Fibroblast of the aortic adventitia (primary cell): ENCODE measurements around the gene TPD52L1. TPM values are rescaled to one million over a fixed set of nuclear protein-coding genes. Genes with fewer than 3 reads are reported as not detected.

Experiments used
- DNase-seq: peaks from one replicate; pipeline ENCODE4 v3.0.0-alpha.2; 2010; ENCODE audit warnings: low read depth
- H3K4me3 ChIP-seq: 2 replicates; pipeline ENCODE4 v1.5.1; 2011; ENCODE audit warnings: low read depth, mild to moderate bottlenecking, control low read depth, low read length, moderate library complexity
- total RNA-seq: library from RNA; depleted of rRNA; stranded (reverse); fragments of >200 nt; gene quantifications from 2 replicates; pipeline ENCODE4 v1.2.3, GENCODE V29; 2012; ENCODE audit warnings: low replicate concordance
- TF ChIP-seq, protein P1 (sequence below): IDR thresholded peaks from 2 replicates; pipeline ENCODE4 v1.5.1; 2011; ENCODE audit warnings: mild to moderate bottlenecking, low read length, control low read depth, inconsistent platforms; ENCODE audit not compliant: insufficient read depth

Gene TPD52L1
- total RNA-seq, 1 donor: 20.8 TPM

DNA sequence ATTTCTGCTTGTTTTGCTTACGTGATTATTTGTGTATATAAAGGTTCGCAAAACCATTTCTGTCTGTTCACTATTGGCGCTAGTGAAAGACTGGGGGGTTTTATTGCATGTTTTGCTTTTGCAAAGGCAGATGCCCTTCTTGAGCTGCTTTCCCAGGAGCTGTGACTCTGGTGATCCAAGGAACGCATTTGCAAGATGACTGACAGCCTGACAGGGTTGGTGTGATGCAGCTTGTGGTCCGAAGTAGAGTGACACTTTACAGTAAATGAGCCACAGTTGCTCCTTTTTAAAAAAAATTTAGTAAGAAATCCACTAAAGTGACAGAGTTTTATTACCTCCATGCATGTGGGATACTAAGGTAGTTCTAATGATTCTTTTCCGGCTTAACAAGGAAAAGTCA, 73.7 kb downstream of the TPD52L1 start:
- TF ChIP-seq, protein P1, sequence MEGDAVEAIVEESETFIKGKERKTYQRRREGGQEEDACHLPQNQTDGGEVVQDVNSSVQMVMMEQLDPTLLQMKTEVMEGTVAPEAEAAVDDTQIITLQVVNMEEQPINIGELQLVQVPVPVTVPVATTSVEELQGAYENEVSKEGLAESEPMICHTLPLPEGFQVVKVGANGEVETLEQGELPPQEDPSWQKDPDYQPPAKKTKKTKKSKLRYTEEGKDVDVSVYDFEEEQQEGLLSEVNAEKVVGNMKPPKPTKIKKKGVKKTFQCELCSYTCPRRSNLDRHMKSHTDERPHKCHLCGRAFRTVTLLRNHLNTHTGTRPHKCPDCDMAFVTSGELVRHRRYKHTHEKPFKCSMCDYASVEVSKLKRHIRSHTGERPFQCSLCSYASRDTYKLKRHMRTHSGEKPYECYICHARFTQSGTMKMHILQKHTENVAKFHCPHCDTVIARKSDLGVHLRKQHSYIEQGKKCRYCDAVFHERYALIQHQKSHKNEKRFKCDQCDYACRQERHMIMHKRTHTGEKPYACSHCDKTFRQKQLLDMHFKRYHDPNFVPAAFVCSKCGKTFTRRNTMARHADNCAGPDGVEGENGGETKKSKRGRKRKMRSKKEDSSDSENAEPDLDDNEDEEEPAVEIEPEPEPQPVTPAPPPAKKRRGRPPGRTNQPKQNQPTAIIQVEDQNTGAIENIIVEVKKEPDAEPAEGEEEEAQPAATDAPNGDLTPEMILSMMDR: no peak
- H3K4me3 ChIP-seq: no peak overlapping the region
- DNase-seq: no peak

DNA sequence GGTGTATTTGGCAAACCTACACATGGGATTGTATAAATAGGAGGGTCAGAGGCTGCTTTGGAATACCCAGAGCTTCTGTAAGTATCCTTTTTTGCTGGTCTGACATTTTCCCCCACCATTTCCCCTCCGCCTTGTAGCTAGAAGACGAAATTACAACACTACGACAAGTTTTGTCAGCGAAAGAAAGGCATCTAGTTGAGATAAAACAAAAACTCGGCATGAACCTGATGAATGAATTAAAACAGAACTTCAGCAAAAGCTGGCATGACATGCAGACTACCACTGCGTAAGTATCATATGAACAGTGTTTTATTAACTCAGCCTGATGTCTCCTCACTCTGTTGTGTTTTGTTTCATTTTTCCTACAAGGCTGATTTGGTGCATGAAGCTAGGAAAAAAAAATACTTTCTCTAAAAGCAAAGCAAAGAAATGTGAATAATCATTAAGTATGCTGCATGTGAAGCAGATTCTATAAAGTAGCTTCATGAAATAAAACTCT, 75.5 kb downstream of the TPD52L1 start:
- peak overlapping the region; percentile 6 for H3K4me3 ChIP-seq
- peak; percentile 46 for DNase-seq

DNA sequence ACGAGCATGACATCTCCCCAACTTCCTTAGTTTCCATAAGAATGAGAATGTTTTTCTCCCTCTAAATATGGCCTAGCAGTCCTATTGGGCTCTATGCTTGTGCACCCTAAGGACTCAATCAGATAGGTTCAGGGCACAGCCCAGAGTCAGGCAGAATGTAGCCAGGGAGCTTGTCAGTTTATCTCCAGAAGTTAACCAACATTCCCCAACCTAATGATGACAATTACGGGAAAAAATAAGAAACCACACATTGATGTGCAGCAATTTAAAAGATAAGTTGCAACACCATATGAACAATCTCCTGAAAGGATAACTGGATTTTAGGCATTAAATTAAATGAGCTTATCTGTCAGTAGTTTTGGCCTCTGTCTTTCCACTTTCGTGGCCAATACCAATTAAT, 77.1 kb downstream of the TPD52L1 start:
- TF ChIP-seq, protein P1: no peak
- DNase-seq: peak; percentile 28
- no peak overlapping the region for H3K4me3 ChIP-seq

More for the DNA sequence above, 75.5 kb downstream of the TPD52L1 start:
- TF ChIP-seq, protein P1: no peak

DNA sequence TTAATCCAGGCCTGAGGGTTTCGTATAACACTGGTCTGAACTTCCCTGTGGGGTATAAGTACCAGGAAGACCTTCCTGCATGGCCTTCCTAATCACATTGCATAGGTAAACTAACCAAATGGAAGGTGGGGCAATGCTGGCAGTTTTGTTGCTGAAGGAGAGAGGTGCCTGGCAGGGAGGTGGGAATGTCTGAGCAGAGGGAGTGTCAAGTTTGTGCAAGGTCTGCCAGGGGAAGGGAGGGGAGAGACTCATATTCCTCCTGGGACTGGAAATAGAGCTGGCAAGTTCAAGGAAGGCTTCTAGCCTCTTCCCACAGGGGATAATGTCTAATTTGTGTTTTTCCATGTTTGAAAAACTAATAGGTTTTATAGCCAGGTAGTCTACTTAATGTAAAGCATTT, 77.6 kb downstream of the TPD52L1 start:
- TF ChIP-seq, protein P1: no peak
- H3K4me3 ChIP-seq: no peak overlapping the region
- no peak for DNase-seq

DNA sequence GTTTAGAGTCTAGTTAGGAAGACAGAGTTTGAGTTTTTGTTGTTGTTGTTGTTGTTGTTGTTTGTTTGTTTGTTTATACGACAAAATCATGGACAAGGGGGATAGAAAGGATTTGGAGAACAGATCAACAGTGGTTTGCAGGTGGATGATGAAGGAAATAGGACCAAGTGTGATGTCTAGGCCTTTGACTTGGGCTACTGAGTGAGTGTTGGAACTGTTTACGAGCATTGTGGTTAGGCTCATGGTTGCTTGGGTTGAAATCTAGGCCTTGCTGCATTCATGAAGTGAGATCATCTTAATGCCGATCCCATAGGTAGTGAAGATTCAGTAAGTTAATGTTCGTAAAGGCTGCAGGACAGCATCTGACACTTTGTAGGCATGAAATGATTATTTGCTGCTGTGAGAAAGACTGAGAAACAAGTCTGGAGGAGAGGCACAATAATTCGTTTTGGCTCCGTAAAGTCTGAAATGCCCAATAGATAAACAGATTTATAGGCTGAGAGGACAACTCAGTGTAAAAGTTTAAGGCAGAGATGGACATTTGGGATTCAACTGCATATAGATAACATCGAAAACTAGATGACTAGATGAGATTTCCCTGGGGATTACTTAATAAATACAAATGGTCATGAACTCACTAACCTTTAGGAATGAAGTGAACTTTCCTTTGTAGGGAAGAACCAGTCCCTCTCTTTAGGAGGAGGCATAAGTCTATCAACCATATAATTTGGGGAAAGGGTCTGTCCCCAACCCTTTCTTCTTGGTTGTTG, 78.2 kb downstream of the TPD52L1 start:
- no peak for DNase-seq
- TF ChIP-seq, protein P1: no peak

DNA sequence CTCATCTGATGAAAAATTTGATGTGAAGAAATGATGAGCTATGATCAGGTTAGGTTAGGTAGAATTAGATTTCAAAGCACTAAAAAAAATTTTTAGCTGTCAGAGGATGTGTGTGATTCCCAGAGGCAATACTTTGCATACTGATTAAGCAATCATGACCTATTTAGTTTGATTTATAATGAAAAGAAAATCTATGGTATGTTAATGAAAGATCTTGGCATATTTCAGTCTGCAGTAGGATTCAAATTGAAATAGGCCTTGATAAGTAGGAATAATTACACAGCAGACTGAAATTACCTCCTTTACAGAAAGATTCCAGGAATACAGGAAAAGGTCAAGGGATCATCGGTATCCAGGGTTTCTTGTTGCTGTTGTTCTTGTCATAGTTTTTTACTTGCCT, 78.9 kb downstream of the TPD52L1 start:
- DNase-seq: peak; percentile 31
- H3K4me3 ChIP-seq: no peak overlapping the region

More for the DNA sequence above, 78.2 kb downstream of the TPD52L1 start:
- H3K4me3 ChIP-seq: no peak overlapping the region

More for the DNA sequence above, 78.9 kb downstream of the TPD52L1 start:
- TF ChIP-seq, protein P1: no peak
